D721Med (cell line): ENCODE data around the gene RDH12.

ENCODE experiments used
- DNase-seq: peaks from one replicate; pipeline ENCODE4 v3.0.0; 2011; ENCODE audit warnings: low spot score; ENCODE audit not compliant: insufficient read length
- FAIRE-seq: peaks from 2 replicates; lab custom pipeline; 2011; peaks lifted over from hg19 to GRCh38; lab: Jason Lieb, UNC
- CTCF ChIP-seq: IDR thresholded peaks from 2 replicates; pipeline ENCODE4 v1.5.1; 2012; ENCODE audit warnings: mild to moderate bottlenecking, control low read depth; ENCODE audit not compliant: insufficient read depth; ENCODE audit errors: missing control alignments

Gene RDH12

DNA sequence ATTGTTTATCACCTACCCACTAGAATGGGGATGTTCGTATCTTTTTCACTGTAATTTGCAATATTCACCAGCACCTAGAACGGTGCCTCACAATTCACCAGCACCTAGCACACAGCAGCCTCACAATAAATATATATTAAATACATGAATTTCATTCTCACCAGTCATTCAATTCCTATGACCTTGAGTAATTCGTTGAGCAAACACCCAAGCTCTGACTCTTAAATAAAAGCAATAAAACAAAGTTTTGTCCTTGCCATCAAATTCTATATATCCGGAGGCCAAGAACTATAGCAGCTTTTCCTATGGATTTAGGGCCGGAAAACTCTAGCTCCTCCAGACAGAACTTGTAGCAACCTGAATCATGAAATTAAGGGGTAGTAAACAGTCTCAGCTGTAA, 28.2 kb upstream of the RDH12 start:
- no peak for FAIRE-seq

DNA sequence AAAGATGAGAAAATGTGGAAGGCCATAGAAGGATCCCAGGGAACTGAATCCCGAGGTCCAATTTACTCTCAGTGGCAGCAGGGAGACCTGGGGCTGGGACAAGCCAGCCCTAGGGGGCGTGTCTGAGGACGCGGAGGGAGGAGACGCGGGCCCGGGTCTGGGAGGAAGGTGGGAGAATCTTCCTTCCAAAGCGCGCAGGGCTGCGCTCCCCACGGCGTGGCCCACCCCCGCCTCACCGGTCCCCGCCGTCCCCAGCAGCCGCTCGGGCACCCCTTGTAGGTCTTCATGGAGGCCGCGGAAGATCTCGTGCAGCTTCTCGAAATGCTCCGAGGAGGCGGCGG, 27.6 kb upstream of the RDH12 start:
- no peak for TF ChIP-seq CTCF
- DNase-seq: peak; percentile 40
- FAIRE-seq: no peak

More for the DNA sequence above, 28.2 kb upstream of the RDH12 start:
- no peak for TF ChIP-seq CTCF
- DNase-seq: no peak

- DNase-seq: peak; percentile 51
- no peak for FAIRE-seq
- peak; percentile 11 for TF ChIP-seq CTCF
These were observed 27.0 kb upstream of the RDH12 start, which contains the start of gene VTI1B for GRCh38 chr14:67674480-67675218. Gene VTI1B, minus strand, starts transcription at chr14:67674632. Its CDS starts 143 bp downstream, at chr14:67674489.

- DNase-seq (no peak), FAIRE-seq (no peak)
- TF ChIP-seq CTCF: no peak
These were observed 26.5 kb upstream of the RDH12 start for GRCh38 chr14:67675219-67675582.

- no peak for DNase-seq
- no peak for FAIRE-seq
- TF ChIP-seq CTCF: no peak
These were observed 22.7 kb upstream of the RDH12 start for GRCh38 chr14:67679006-67679405.

- DNase-seq (no peak), FAIRE-seq (no peak)
- TF ChIP-seq CTCF: no peak
These were observed 21.5 kb upstream of the RDH12 start for GRCh38 chr14:67680121-67680602.

DNA sequence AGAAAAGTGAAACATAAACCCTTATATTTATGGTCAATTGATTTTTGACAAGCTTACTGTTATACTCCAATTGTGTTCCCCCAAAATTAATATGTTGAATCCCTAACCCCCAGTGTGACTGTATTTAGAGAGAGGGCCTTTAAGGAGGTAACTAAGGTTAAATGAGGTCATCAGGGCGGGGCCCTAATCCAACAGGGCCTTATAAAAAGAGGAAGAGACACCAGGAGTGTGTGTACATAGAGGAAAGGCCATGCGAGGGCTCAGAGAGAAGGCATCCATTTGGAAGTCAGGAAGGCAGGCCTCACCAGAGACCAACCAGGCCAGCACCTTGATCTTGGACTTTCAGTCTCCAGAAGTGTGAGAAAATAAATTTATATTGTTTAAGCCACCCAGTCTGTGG, 20.7 kb upstream of the RDH12 start:
- no peak for DNase-seq
- FAIRE-seq: no peak
- no peak for TF ChIP-seq CTCF
